ENCODE measurements around the gene PAPSS2.
"Not testable (repeated sequence)": the region's sequence is repeated elsewhere in the genome, so short reads cannot be mapped to it uniquely, and the experiment has no call there.

PAPSS2 gene

GRCh38 chr10:87703771-87704170 is 44.1 kb downstream of the PAPSS2 start:
- DNase-seq, result no peak

- DNase-seq, result no peak
These were observed 45.7 kb downstream of the PAPSS2 start for GRCh38 chr10:87705339-87705738.

GRCh38 chr10:87706731-87707130 is 47.1 kb downstream of the PAPSS2 start:
- no peak for DNase-seq

GRCh38 chr10:87707254-87707653 is 47.6 kb downstream of the PAPSS2 start:
- no peak for DNase-seq

GRCh38 chr10:87712913-87713616 is 53.4 kb downstream of the PAPSS2 start:
- no peak for DNase-seq

GRCh38 chr10:87713707-87714106 is 54.0 kb downstream of the PAPSS2 start:
- DNase-seq, result no peak

GRCh38 chr10:87715552-87716347 is 56.1 kb downstream of the PAPSS2 start:
- DNase-seq, result no peak

GRCh38 chr10:87716348-87716670 is 56.6 kb downstream of the PAPSS2 start:
- DNase-seq, result no peak

- no peak for DNase-seq
These were observed 61.0 kb downstream of the PAPSS2 start for GRCh38 chr10:87720665-87721064.

GRCh38 chr10:87721781-87722180 is 62.1 kb downstream of the PAPSS2 start:
- DNase-seq, result no peak

- no peak for DNase-seq
These were observed 63.0 kb downstream of the PAPSS2 start for GRCh38 chr10:87722716-87723115.

GRCh38 chr10:87723500-87723899 is 63.8 kb downstream of the PAPSS2 start:
- DNase-seq, result no peak

GRCh38 chr10:87724789-87725188 is 65.1 kb downstream of the PAPSS2 start:
- DNase-seq, result no peak

GRCh38 chr10:87729940-87730339 is 70.3 kb downstream of the PAPSS2 start:
- DNase-seq, result no peak

GRCh38 chr10:87733081-87733480 is 73.4 kb downstream of the PAPSS2 start:
- DNase-seq, result no peak

- peak in 18 of 56 donors; percentile 1 to 47 (median 6) for DNase-seq
These were observed 75.5 kb downstream of the PAPSS2 start for GRCh38 chr10:87734987-87735827.

GRCh38 chr10:87738253-87738652 is 78.6 kb downstream of the PAPSS2 start:
- DNase-seq, result not testable (repeated sequence)

- DNase-seq, result no peak
These were observed 80.0 kb downstream of the PAPSS2 start for GRCh38 chr10:87739703-87740102.

GRCh38 chr10:87740254-87740655 is 80.6 kb downstream of the PAPSS2 start:
- DNase-seq, result no peak

- DNase-seq, result not testable (repeated sequence)
These were observed 83.4 kb downstream of the PAPSS2 start for GRCh38 chr10:87742992-87743610.

GRCh38 chr10:87744606-87745005 is 84.9 kb downstream of the PAPSS2 start:
- no peak for DNase-seq

- no peak for DNase-seq
These were observed 87.2 kb downstream of the PAPSS2 start for GRCh38 chr10:87746911-87747310.
